Activated naive CD4-positive, alpha-beta T cell treated with Interleukin-2 at 50 U/mL for 16 hours (primary cell): ENCODE measurements around the gene CCDC39.

Source experiments
- DNase-seq: peaks from one replicate; pipeline ENCODE4 v3.0.0-alpha.2; 2020

CCDC39 gene

DNA sequence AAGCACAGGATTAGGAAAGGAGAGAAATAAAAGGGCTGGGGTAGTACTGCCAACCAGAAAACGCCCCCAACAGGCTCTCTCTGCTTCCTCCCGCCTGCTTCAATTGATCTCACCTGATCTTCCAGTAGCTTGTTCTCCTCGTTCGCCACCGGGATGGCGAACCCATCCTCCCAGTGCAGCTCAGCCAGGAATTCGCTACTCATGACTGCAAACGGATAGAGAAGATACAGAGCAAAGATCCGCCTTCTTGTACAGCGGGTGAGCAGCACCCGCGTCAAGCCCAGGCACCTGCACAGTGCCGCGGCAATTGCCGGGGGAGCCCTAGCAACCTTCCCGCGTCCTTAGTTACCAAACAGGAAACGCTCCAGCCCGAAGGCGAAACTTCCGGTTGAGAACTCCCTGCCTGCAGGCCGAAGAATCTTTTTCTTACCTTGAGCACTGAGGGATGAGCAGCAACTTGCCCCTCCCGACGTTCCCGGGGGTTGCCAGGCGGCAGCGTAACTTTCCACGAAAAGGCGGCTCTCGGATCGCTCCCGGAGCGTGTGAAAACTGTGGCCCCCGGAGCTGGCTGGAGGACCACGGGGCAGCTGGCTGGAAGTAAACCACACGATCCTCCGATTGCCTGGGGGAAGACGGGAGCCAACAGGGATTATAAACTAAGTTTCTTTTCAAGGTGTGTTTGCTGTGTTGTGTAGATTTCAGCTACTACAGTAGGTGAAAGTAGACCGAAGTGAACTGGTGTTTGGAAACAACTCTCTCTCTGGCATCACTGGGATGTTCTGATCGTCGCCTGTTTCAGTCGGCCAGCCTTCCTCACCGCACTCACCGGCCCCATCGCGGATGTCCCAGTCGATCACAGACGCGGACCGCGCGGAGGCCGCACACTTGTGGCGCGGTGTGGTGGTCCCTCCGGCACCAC, at the start of gene CCDC39:
TSS of gene CCDC39 (minus strand) at position 312 of the 919 bp plus-strand sequence. CDS start at position 203, 109 bp downstream.
- DNase-seq = peak; percentile 61

- DNase-seq = no peak
These were observed 40.7 kb upstream of the CCDC39 start for GRCh38 chr3:180720012-180720411.

DNA sequence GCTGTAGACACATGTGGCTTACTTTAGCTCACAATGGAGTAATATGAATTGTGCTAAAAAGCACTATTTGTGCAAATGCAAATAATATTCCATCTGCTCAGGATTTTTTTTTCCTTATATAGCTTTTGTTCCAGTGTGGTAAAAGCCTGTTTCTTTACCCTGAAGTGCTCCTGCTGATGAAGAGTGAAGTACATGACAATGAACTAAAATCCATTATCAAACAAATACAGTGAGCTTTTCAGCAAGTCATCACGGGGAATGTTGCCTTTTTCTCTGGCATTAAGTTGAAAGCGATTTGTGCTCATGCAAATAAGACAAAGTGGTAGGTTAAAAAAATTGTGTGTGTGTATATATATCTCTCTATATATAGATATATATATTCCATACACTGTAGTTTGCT, 28.6 kb upstream of the CCDC39 start:
- DNase-seq = no peak

DNA sequence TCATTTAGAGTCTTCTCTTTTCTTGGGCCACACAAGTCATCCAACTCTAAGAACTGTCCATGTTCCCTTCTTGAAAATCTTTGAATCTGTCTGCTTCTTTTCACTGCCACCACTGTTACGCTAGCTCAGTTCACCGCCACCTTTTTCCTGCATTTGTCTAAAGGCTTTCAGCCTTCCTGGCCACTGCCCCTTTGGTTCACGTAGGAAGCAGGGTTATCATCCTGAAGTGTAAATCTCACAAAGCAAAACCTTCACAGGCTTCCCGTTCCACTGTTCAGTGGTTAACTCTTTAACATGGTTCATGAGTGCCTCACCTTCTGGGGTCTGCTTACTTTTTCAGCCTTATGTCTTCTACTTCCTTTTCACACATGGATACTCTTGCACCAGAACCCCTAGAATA, 26.3 kb upstream of the CCDC39 start:
- no peak for DNase-seq

DNA sequence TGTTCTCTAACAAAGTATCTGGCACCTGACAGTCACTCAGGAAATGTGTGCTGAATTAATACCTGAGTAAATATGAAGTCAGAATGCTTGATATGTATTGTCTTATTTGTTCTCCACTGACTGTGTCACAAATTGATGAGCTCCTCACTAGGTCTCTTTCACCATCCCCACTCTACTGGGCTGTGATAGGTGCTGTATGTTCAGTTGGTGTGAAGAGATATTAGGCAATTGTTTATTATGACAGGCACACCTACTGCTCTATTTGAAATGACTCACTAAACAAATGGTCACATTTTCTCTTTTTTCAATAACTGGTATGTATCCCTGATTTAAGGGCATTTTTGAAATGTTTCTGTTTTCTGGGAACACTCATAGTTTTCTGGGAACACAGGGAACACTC, 25.2 kb upstream of the CCDC39 start:
- no peak for DNase-seq

DNA sequence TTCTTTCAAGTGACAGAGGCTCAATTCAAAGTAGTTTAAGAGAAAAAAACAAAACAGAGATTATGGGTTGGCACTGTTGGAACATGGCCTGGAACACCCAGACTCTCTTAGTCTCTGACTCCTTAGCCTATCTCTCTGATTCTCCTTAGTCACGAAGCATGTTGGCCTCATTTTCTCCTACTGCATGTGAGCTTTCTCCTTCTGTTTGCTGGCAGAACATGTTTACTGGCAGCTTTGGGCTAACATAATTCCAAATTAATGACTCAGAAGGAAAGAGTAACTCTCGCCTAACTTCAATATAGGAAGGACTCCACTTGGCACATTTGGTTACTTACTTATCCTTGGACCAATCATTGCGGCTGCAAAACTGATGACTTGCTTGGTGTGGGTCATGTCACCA, 21.7 kb upstream of the CCDC39 start:
- DNase-seq = no peak

DNA sequence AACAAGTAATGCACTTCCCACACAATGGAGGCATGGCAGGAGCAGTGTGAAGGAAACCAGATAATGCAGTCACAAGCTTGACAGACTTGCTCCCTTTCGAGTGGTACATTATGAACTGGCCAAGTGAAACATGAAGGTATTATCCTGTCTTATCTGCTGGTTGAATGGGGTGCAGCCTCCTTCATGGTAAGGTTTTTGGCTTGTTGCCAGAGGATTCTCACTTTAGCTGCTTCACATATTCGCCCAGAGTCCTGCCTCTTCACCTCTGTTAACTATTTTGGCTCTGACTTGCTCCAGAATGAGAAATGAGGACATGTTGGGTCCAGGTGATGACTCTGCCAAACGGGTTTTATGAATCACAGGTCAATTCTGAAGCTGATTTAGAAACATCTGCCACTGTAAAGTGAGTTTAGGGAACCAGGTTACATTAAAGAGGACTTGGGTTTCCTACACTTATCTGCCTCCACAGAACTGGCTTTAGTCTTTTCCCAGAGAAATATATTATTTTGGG, 19.5 kb upstream of the CCDC39 start:
- no peak for DNase-seq

DNA sequence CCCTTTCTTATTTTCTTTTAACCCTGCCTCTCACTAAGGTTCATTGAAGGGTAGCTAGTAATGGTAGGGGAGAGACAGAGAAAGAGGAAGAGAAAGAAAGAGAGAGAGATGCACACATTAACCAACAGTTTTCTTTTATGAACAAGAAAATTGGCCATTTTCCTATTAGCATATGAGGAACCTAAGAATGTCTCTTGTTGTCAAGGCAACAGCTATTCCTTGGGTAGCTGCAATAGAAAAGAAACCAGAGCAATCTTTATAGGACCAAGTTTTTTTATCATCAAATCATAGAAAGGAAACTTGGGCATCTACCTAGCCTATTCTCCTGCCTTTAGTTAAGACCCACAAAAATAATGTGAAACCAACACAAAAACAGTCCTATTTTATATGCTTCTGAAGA, 15.0 kb upstream of the CCDC39 start:
- no peak for DNase-seq

- no peak for DNase-seq
These were observed 14.4 kb upstream of the CCDC39 start for GRCh38 chr3:180693656-180694055.

DNA sequence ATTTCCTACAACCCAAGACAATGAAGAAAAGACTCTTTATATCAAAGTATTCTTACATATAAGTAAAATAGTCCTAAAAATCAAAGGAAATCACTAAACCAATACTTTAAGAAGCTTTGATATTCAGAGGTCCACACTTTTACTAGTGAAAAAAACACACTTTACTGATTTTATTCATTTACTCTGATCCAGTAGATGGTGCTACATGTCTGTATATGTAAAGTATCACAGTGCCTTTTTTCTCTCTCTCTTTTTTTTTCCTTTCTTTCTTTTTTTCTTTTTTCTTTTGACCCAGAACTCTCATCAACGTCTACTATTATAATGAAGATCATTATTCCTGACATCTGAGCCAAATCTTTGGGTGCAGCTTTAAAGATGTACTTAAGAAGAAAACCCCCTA, 10.8 kb upstream of the CCDC39 start:
- no peak for DNase-seq

- no peak for DNase-seq
These were observed 5.5 kb upstream of the CCDC39 start for GRCh38 chr3:180684807-180685206.

- no peak for DNase-seq
These were observed 4.5 kb upstream of the CCDC39 start for GRCh38 chr3:180683816-180684215.

DNA sequence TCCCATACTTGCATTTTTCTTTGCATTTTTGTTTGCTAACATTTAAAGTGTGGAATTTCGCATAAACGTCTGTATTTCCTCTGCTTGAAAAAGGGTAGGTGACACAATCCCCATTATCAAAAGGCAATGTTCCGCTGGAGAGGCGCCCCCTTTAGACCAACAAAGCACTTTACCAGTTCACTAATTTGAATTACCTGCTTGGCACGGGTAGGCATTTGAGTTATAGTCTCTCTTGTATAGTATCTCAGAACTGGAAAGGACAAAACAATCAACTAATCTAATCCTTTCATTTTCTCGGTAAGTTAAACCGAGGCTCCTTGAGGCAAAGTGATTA, 775 bp upstream of the CCDC39 start:
- DNase-seq = peak; percentile 8

DNA sequence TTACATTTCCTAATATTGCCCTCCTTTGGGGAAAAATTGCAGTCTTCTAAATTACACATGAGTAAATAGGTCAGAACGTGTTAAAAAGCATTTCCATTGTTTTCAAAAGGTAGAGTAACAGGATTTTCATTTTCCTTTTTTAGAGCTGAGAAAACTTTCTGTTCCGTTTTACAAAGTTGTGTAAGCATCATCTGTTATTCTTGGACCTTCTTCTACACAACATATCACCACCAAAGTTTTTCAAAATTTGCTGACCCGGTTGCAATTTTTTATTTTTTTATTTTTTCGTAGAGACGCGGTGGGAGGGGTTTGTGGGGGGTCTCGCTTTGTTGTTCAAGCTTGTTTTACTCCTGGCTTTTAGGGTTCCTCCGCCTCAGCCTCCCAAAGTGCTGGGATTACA, 1.1 kb downstream of the CCDC39 start:
- no peak for DNase-seq

GRCh38 chr3:180661444-180661843, 17.8 kb downstream of the CCDC39 start:
- DNase-seq = no peak

- DNase-seq = no peak
These were observed 22.2 kb downstream of the CCDC39 start for GRCh38 chr3:180657094-180657493.

DNA sequence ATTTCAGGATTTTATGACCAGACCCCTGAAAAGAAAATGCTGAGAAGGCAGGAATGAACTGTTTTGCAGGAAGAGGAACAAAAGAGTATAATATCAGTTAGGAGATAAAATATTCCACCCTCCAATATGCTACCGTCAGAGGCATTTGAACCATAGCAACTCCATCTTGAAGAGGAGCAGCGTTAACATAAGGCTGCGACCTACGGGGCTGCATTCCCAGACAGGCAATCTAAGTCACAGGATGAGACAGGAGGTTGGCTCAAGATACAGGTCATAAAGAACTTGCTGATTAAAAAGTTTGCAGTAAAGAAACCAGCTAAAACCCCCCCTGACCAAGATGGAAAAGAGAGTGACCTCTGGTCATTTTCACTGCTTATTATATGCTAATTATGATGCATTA, 22.9 kb downstream of the CCDC39 start:
- no peak for DNase-seq

GRCh38 chr3:180646187-180646790, 33.0 kb downstream of the CCDC39 start:
- DNase-seq = no peak

GRCh38 chr3:180640987-180641386, 38.3 kb downstream of the CCDC39 start:
- no peak for DNase-seq

GRCh38 chr3:180633722-180634121, 45.6 kb downstream of the CCDC39 start:
- no peak for DNase-seq

- DNase-seq = no peak
These were observed 48.0 kb downstream of the CCDC39 start for GRCh38 chr3:180631317-180631716.

DNA sequence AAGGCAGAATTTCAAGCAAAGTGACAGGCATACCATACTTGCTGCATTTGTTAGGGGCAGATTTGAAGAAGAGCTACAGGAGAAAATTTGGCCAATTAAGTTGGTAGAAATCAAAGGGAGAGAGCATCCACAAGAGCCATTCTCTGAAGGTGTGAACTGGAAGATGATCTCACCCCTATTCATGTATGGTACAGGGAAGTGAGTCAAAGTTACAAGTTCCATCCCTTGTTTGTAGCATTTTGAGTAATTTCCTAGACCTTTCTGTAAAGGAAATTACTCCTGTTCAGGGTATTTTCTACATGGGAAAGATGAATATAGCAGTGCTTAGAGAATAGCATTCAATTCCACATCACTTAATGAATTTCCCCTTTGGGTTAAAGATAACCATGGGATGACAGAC, 48.9 kb downstream of the CCDC39 start:
- DNase-seq = no peak

DNA sequence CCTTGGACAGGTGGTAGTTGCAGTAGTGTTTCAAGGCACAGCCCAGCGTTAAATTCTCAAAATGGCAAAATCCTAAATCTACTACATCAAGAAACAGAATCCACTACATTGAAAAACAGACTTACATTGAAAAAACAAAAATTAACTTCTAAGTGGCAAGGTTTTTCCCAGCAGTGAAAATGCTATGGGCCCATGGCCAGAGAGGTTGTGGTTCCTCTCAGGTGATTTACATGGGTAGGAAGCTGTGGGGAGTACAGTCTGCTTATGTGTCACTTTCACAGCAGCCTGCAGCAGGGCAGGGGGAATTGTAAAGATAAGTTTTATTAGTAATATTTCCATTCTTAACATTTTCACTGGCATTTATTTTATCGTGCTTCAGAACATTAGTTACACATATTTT, 52.4 kb downstream of the CCDC39 start:
- no peak for DNase-seq

- DNase-seq = no peak
These were observed 54.6 kb downstream of the CCDC39 start for GRCh38 chr3:180624714-180625113.
